GM23338 (cell line): ENCODE measurements around the gene AKR1B1. TPM values are rescaled to one million over a fixed set of nuclear protein-coding genes. Genes with fewer than 3 reads are reported as not detected.

Experiments
- ATAC-seq: fragments of 200-7000 bp; cut with Tn5 transposase; 3 replicates; pipeline ENCODE4 v1.9.1; 2020
- DNase-seq: peaks from one replicate; pipeline ENCODE4 v3.0.0-alpha.2; 2015; ENCODE audit warnings: low spot score
- H2AFZ ChIP-seq: fragments of 200-600 bp; sonication (generic); 2 replicates; pipeline ENCODE4 v1.8.0; 2016; ENCODE audit warnings: antibody characterized with exemption, mild to moderate bottlenecking, moderate library complexity
- H3F3A ChIP-seq: fragments of 200-600 bp; sonication (generic); replicated peaks from 2 replicates; pipeline ENCODE4 v1.8.0; 2017; ENCODE audit warnings: antibody characterized with exemption, mixed run types, low read depth
- H3K27ac ChIP-seq: fragments of 200-600 bp; sonication (generic); 2 replicates; pipeline ENCODE4 v1.6.1; 2016; ENCODE audit warnings: low read depth
- H3K27me3 ChIP-seq: fragments of 200-600 bp; sonication (generic); 2 replicates; pipeline ENCODE4 v1.8.0; 2016; ENCODE audit warnings: mild to moderate bottlenecking, mixed run types, moderate library complexity; ENCODE audit not compliant: insufficient read depth
- H3K36me3 ChIP-seq: fragments of 200-600 bp; sonication (generic); 2 replicates; pipeline ENCODE4 v1.8.0; 2016; ENCODE audit warnings: mild to moderate bottlenecking; ENCODE audit not compliant: insufficient read depth
- H3K4me1 ChIP-seq: fragments of 200-600 bp; sonication (generic); 2 replicates; pipeline ENCODE4 v1.8.0; 2016; ENCODE audit warnings: mild to moderate bottlenecking, moderate library complexity; ENCODE audit not compliant: insufficient read depth
- H3K4me2 ChIP-seq: fragments of 200-600 bp; sonication (generic); 2 replicates; pipeline ENCODE4 v1.7.1; 2017; ENCODE audit warnings: mixed run types
- H3K4me3 ChIP-seq: fragments of 200-600 bp; sonication (generic); 2 replicates; pipeline ENCODE4 v1.6.1; 2016; ENCODE audit warnings: mixed run types
- H3K79me2 ChIP-seq: fragments of 200-600 bp; sonication (generic); replicated peaks from 2 replicates; pipeline ENCODE4 v1.8.0; 2017; ENCODE audit warnings: mild to moderate bottlenecking; ENCODE audit not compliant: insufficient read depth
- H3K9me2 ChIP-seq: fragments of 200-600 bp; sonication (generic); 2 replicates; pipeline ENCODE4 v1.8.0; 2017; ENCODE audit not compliant: insufficient read depth
- H4K20me1 ChIP-seq: fragments of 200-600 bp; sonication (generic); replicated peaks from 2 replicates; pipeline ENCODE4 v1.8.0; 2017; ENCODE audit warnings: mild to moderate bottlenecking; ENCODE audit not compliant: insufficient read depth
- H3K27ac Mint-ChIP-seq: 2 replicates; pipeline ENCODE4 v1.8.0; 2020; ENCODE audit warnings: inconsistent platforms, mild to moderate bottlenecking, moderate library complexity, mixed read lengths
- H3K27me3 Mint-ChIP-seq: 3 replicates; pipeline ENCODE4 v1.8.0; 2022; ENCODE audit warnings: low read depth, mild to moderate bottlenecking, moderate library complexity, mixed read lengths, inconsistent platforms; ENCODE audit not compliant: insufficient read depth, poor library complexity
- H3K36me3 Mint-ChIP-seq: 3 replicates; pipeline ENCODE4 v1.8.0; 2021; ENCODE audit warnings: low read depth, mild to moderate bottlenecking, inconsistent platforms, moderate library complexity, mixed read lengths
- H3K4me1 Mint-ChIP-seq: 3 replicates; pipeline ENCODE4 v1.8.0; 2020; ENCODE audit warnings: mild to moderate bottlenecking, inconsistent platforms, mixed read lengths
- H3K4me3 Mint-ChIP-seq: 3 replicates; pipeline ENCODE4 v1.8.0; 2021; ENCODE audit warnings: moderate library complexity, mild to moderate bottlenecking, inconsistent platforms, mixed read lengths
- H3K9me3 Mint-ChIP-seq: 3 replicates; pipeline ENCODE4 v1.8.0; 2020; ENCODE audit warnings: moderate library complexity, mild to moderate bottlenecking, inconsistent platforms, mixed read lengths
- CREB1 ChIP-seq: fragments of 250-450 bp; sonication (Bioruptor Pico); IDR thresholded peaks from 2 replicates; pipeline ENCODE4 v1.5.0; 2020; ENCODE audit warnings: low read depth, mild to moderate bottlenecking, moderate library complexity
- CTCF ChIP-seq, 2 experiments: fragments of 200-600 bp in 1 of 2; sonication (generic) in 1 of 2; conservative IDR thresholded peaks; 2 replicates each; pipeline versions ENCODE4 v1.5.1 to v1.6.1; 2016 to 2017; ENCODE audit warnings: antibody characterized with exemption in 2 of 2, low read depth in 2 of 2, mild to moderate bottlenecking in 2 of 2, moderate library complexity in 1 of 2
- ETS1 ChIP-seq: IDR thresholded peaks from 2 replicates; pipeline ENCODE4 v1.6.1; 2016; ENCODE audit warnings: antibody characterized with exemption
- EZH2phosphoT487 ChIP-seq: fragments of 200-600 bp; sonication (generic); IDR thresholded peaks from one replicate; pipeline ENCODE4 v1.8.1; 2018; ENCODE audit warnings: antibody characterized with exemption; ENCODE audit not compliant: unreplicated experiment
- NANOG ChIP-seq: IDR thresholded peaks from 2 replicates; pipeline ENCODE4 v1.6.1; 2016; ENCODE audit warnings: antibody characterized with exemption, borderline replicate concordance
- POLR2AphosphoS5 ChIP-seq: IDR thresholded peaks from 2 replicates; pipeline ENCODE4 v1.6.1; 2016; ENCODE audit warnings: antibody characterized with exemption, low read depth
- REST ChIP-seq: IDR thresholded peaks from one replicate; pipeline ENCODE4 v1.6.1; 2018; ENCODE audit warnings: antibody characterized with exemption; ENCODE audit not compliant: unreplicated experiment
- STAT1 ChIP-seq: IDR thresholded peaks from one replicate; pipeline ENCODE4 v1.6.1; 2016; ENCODE audit warnings: antibody characterized with exemption; ENCODE audit not compliant: unreplicated experiment
- ZNF114 ChIP-seq: fragments of 250-450 bp; sonication (Bioruptor Pico); IDR thresholded peaks from 2 replicates; pipeline ENCODE4 v1.5.0; 2020; ENCODE audit warnings: mild to moderate bottlenecking, moderate library complexity
- ZNF462 ChIP-seq: fragments of 250-450 bp; sonication (Bioruptor Pico); IDR thresholded peaks from 2 replicates; pipeline ENCODE4 v1.5.0; 2020; ENCODE audit warnings: mild to moderate bottlenecking, moderate library complexity
- polyA plus RNA-seq: library from polyadenylated mRNA; unstranded; fragments of >200 nt; fragmentation: Nextera tagmentation; extraction: Ambion mirVana; gene quantifications from 2 replicates; pipeline ENCODE4 v1.2.1, GENCODE V29; 2016
- total RNA-seq: library from RNA; depleted of rRNA; stranded (reverse); fragments of >200 nt; shearing (Covaris generic); gene quantifications from 2 replicates; pipeline ENCODE4 v1.2.3, GENCODE V29; 2014

Gene AKR1B1
- total and polyA plus RNA-seq, 2 experiments from 2014 or later = 132 to 154 TPM

- H3K4me3 ChIP-seq = no peak overlapping the region
- 0 out of 2 replicates have a peak, but pooled peaks cover 3% of the 10 kb centered on the region for H3K9me2 ChIP-seq
- Mint-ChIP-seq H3K27ac (no peak overlapping the region), H3K4me1 (peaks cover 12% of the 10 kb centered on the region), H3K27me3 (no peaks in the 10 kb centered on the region), H3K9me3 (no peaks in the 10 kb centered on the region), H3K4me3 (no peak overlapping the region), H3K36me3 (no peaks in the 10 kb centered on the region; the same call in 2 of the 3 replicates)
- H3K27ac ChIP-seq = no peak overlapping the region
- no peaks in the 10 kb centered on the region for H3K79me2 ChIP-seq
- no peaks in the 10 kb centered on the region for H3K27me3 ChIP-seq
- H3K4me2 ChIP-seq = no peak overlapping the region
- ATAC-seq (no peak), DNase-seq (no peak)
- no peaks in the 10 kb centered on the region for H3K4me1 ChIP-seq
- H4K20me1 ChIP-seq = no peaks in the 10 kb centered on the region
- H2AFZ ChIP-seq = no peak overlapping the region
- TF ChIP-seq EZH2phosphoT487 (no peak), ZNF114 (CRISPR knock-in tag) (no peak), ZNF462 (CRISPR knock-in tag) (no peak), ETS1 (no peak), CTCF (conservative IDR thresholded peaks at IDR 0.05; ENCODE audit: low read depth in 2 of 2) (no peak), STAT1 (no peak), POLR2AphosphoS5 (no peak), REST (no peak), NANOG (no peak), CREB1 (no peak)
- H3K36me3 ChIP-seq = no peaks in the 10 kb centered on the region
- no peaks in the 10 kb centered on the region for H3F3A ChIP-seq
These were observed 22.3 kb upstream of the AKR1B1 start for GRCh38 chr7:134481167-134481566.
